SK-N-SH (cell line): ENCODE data around the gene COL20A1. TPM values are rescaled to one million over a fixed set of nuclear protein-coding genes. Genes with fewer than 3 reads are reported as not detected.

Source experiments
- CTCF ChIA-PET: fragments of 300-600, 350-600 bp; formaldehyde crosslinking; extraction: SDS; loops from one replicate; lab custom pipeline; 2021; lab: Yijun Ruan, JAX
- POLR2A ChIA-PET: fragments of 350-600 bp; sonication (Branson Sonifier 250); formaldehyde crosslinking; extraction: SDS; loops from one replicate; lab custom pipeline; 2020; ENCODE audit warnings: antibody characterized with exemption, inconsistent platforms; lab: Yijun Ruan, JAX
- DNase-seq: peaks from one replicate; pipeline ENCODE4 v3.0.0; 2012
- H2AFZ ChIP-seq: fragments of 200-600 bp; sonication (generic); 2 replicates; pipeline ENCODE4 v1.8.1; 2016; ENCODE audit warnings: antibody characterized with exemption, mild to moderate bottlenecking, low read depth
- H3F3A ChIP-seq: fragments of 200-600 bp; sonication (generic); replicated peaks from 2 replicates; pipeline ENCODE3; 2016; ENCODE audit warnings: antibody characterized with exemption, mild to moderate bottlenecking; ENCODE audit not compliant: insufficient read depth
- H3K27ac ChIP-seq, 2 experiments: fragments of 200-500 bp in 1 of 2; fragments of 200-600 bp in 1 of 2; sonication (Bioruptor generic) in 1 of 2; sonication (generic), shearing (Covaris generic) in 1 of 2; 2 replicates each; pipeline versions ENCODE4 v1.5.1 to v1.6.1; 2014 to 2016; ENCODE audit warnings: low read depth in 2 of 2, inconsistent platforms in 1 of 2, low read length in 1 of 2, mild to moderate bottlenecking in 1 of 2, mixed read lengths in 1 of 2
- H3K27me3 ChIP-seq: fragments of 200-600 bp; sonication (generic), shearing (Covaris generic); 2 replicates; pipeline ENCODE4 v1.6.1; 2016; ENCODE audit warnings: mixed run types; ENCODE audit not compliant: insufficient read depth
- H3K36me3 ChIP-seq, 2 experiments: fragments of 200-500 bp in 1 of 2; fragments of 200-600 bp in 1 of 2; sonication (Bioruptor generic) in 1 of 2; sonication (generic) in 1 of 2; replicated peaks in 1 of 2; 2 replicates each; pipeline versions ENCODE3 to v1.5.1; 2014 to 2016; ENCODE audit warnings: low read length in 1 of 2, mild to moderate bottlenecking in 1 of 2; ENCODE audit not compliant: insufficient read depth in 2 of 2, control insufficient read depth in 1 of 2
- H3K4me1 ChIP-seq, 2 experiments: fragments of 200-500 bp in 1 of 2; fragments of 200-600 bp in 1 of 2; sonication (Bioruptor generic) in 1 of 2; sonication (generic), shearing (Covaris generic) in 1 of 2; 2 replicates each; pipeline versions ENCODE4 v1.5.1 to v1.6.1; 2014 to 2016; ENCODE audit warnings: low read depth in 1 of 2, low read length in 1 of 2, mixed run types in 1 of 2; ENCODE audit not compliant: insufficient read depth in 2 of 2, control insufficient read depth in 1 of 2
- H3K4me2 ChIP-seq: fragments of 200-600 bp; sonication (generic), shearing (Covaris generic); 2 replicates; pipeline ENCODE4 v1.6.1; 2017; ENCODE audit warnings: mixed run types
- H3K4me3 ChIP-seq, 2 experiments: fragments of 200-500 bp in 1 of 2; fragments of 200-600 bp in 1 of 2; sonication (Bioruptor generic) in 1 of 2; sonication (generic), shearing (Covaris generic) in 1 of 2; 2 replicates each; pipeline versions ENCODE4 v1.5.1 to v1.8.1; 2014 to 2016; ENCODE audit warnings: low read depth in 2 of 2, inconsistent platforms in 1 of 2, low read length in 1 of 2, mild to moderate bottlenecking in 1 of 2, mixed read lengths in 1 of 2, moderate library complexity in 1 of 2
- H3K79me2 ChIP-seq: fragments of 200-600 bp; sonication (generic); 2 replicates; pipeline ENCODE4 v1.8.1; 2017; ENCODE audit warnings: mild to moderate bottlenecking; ENCODE audit not compliant: insufficient read depth
- H3K9ac ChIP-seq: fragments of 200-600 bp; sonication (generic); 2 replicates; pipeline ENCODE4 v1.6.1; 2017; ENCODE audit warnings: mixed run types
- H3K9me2 ChIP-seq: fragments of 200-600 bp; sonication (generic); 2 replicates; pipeline ENCODE4 v1.6.1; 2017; ENCODE audit warnings: mixed run types
- H3K9me3 ChIP-seq: fragments of 200-600 bp; sonication (generic); 2 replicates; pipeline ENCODE4 v1.6.1; 2017; ENCODE audit warnings: mixed run types, mild to moderate bottlenecking, moderate library complexity
- H4K20me1 ChIP-seq: fragments of 200-600 bp; sonication (generic); 2 replicates; pipeline ENCODE4 v1.6.1; 2017; ENCODE audit warnings: mild to moderate bottlenecking, mixed run types; ENCODE audit not compliant: insufficient read depth
- CHD2 ChIP-seq: fragments of 150-350 bp; IDR thresholded peaks from 2 replicates; pipeline ENCODE4 v1.6.1; 2018; ENCODE audit warnings: low read length; ENCODE audit not compliant: partially characterized antibody
- MEF2A ChIP-seq: IDR thresholded peaks from 2 replicates; pipeline ENCODE4 v1.4.0; 2012; ENCODE audit warnings: low read depth, borderline replicate concordance
- MXI1 ChIP-seq: IDR thresholded peaks from 2 replicates; pipeline ENCODE4 v1.6.1; 2012; ENCODE audit warnings: mild to moderate bottlenecking, low read depth, low read length, improper control_type of control experiment
- NFIC ChIP-seq: IDR thresholded peaks from 2 replicates; pipeline ENCODE4 v1.4.0; 2012; ENCODE audit warnings: borderline replicate concordance
- PBX3 ChIP-seq: IDR thresholded peaks from 2 replicates; pipeline ENCODE4; 2012
- POLR2AphosphoS5 ChIP-seq: IDR thresholded peaks from 2 replicates; pipeline ENCODE4 v1.6.1; 2012; ENCODE audit warnings: low read depth, low read length
- RAD21 ChIP-seq: IDR thresholded peaks from 2 replicates; pipeline ENCODE4 v1.6.1; 2012; ENCODE audit warnings: mild to moderate bottlenecking, low read length
- REST ChIP-seq: IDR thresholded peaks from 2 replicates; pipeline ENCODE4 v1.6.1; 2012; ENCODE audit warnings: mild to moderate bottlenecking, low read depth, low read length, moderate library complexity
- RFX5 ChIP-seq: IDR thresholded peaks from 2 replicates; pipeline ENCODE4 v1.6.1; 2012; ENCODE audit warnings: mild to moderate bottlenecking, improper control_type of control experiment, low read length
- SIN3A ChIP-seq: IDR thresholded peaks from 2 replicates; pipeline ENCODE4 v1.6.1; 2012; ENCODE audit warnings: low read depth, mild to moderate bottlenecking, low read length, moderate library complexity, borderline replicate concordance
- SMC3 ChIP-seq: IDR thresholded peaks from 2 replicates; pipeline ENCODE4 v1.6.1; 2012; ENCODE audit warnings: low read depth, low read length, improper control_type of control experiment
- TEAD4 ChIP-seq: IDR thresholded peaks from 2 replicates; pipeline ENCODE4 v1.4.0; 2012; ENCODE audit warnings: mild to moderate bottlenecking, borderline replicate concordance; ENCODE audit not compliant: insufficient read depth
- YY1 ChIP-seq: IDR thresholded peaks from 2 replicates; pipeline ENCODE4 v1.4.0; 2012; ENCODE audit warnings: low read depth, mild to moderate bottlenecking
- ZBTB33 ChIP-seq: IDR thresholded peaks from 2 replicates; pipeline ENCODE4 v1.4.0; 2012; ENCODE audit warnings: low read depth, borderline replicate concordance
- WGBS: methylation state at CpG from one replicate; pipeline ENCODE4 v1.1.6; 2017; ENCODE audit warnings: low lambda C conversion rate; 5-methylcytosine and 5-hydroxymethylcytosine counted together
- polyA plus RNA-seq, 3 experiments: library from polyadenylated mRNA; depleted of rRNA; stranded (reverse); fragments of >200 nt; gene quantifications; 2 replicates each; pipeline ENCODE4 v1.2.3, GENCODE V29; 2012

COL20A1 gene
- polyA plus RNA-seq, 1 of the 3 experiments (the other 2 are of a cell fraction): not detected

GRCh38 chr20:63344616-63345327, 51.8 kb downstream of the COL20A1 start (continued):
- TF ChIP-seq REST (no peak), POLR2AphosphoS5 (no peak), RFX5 (no peak), MXI1 (no peak), ZBTB33 (no peak), SMC3 (no peak), RAD21 (no peak), CHD2 (no peak), SIN3A (no peak)
- TF ChIP-seq, all 33 proteins: peak for 0

GRCh38 chr20:63345328-63346100, 52.5 kb downstream of the COL20A1 start:
- Histone ChIP-seq H3K4me3 (no peak overlapping the region), H3K9me3 (no peaks in the 10 kb centered on the region), H3K4me2 (no peak overlapping the region), H2AFZ (no peak overlapping the region), H3K27ac (no peak overlapping the region), H3K27me3 (no peaks in the 10 kb centered on the region), H3K4me1 (peaks cover 0 to 14% of the 10 kb centered on the region in 2 experiments; a peak in 1 of 4 replicates), H4K20me1 (no peaks in the 10 kb centered on the region), H3K36me3 (no peaks in the 10 kb centered on the region), H3F3A (no peaks in the 10 kb centered on the region), H3K9me2 (no peaks in the 10 kb centered on the region), H3K9ac (no peak overlapping the region), H3K79me2 (no peaks in the 10 kb centered on the region)
- POLR2A ChIA-PET: no interaction called here
- CTCF ChIA-PET: interaction anchor here (1.0 to 5.1 kb wide), 4 partner anchors 36 to 54 kb away, joined by 3 to 33 read pairs (median 10); no protein-coding TSS in a partner anchor
- 53% methylated on average over 14 of the region's 27 CpGs for WGBS
- DNase-seq: peak; percentile 71
- TF ChIP-seq REST (no peak), YY1 (no peak), ZBTB33 (no peak), SIN3A (no peak), MEF2A (no peak), NFIC (no peak), TEAD4 (no peak), CHD2 (no peak), POLR2AphosphoS5 (no peak), PBX3 (no peak)
